ENCODE data around the gene CREB3L2. TPM values are rescaled to one million over a fixed set of nuclear protein-coding genes. Genes with fewer than 3 reads are reported as not detected.

CREB3L2 gene
- total and polyA plus RNA-seq, 2 of the 13 experiments (the other 11 are each of a cell fraction or from before 2014, with no cell fraction given), result 22.1 to 41.1 TPM

- 0 out of 2 replicates have a peak, but pooled peaks have one; percentile 14 for TF ChIP-seq ARID5B (CRISPR knock-in tag; IDR thresholded peaks at IDR 0.05)
- TF ChIP-seq MXD3 (CRISPR knock-in tag; IDR thresholded peaks at IDR 0.05), result no peak
- 0 out of 2 replicates have a peak, but pooled peaks have one; percentile 19 for TF ChIP-seq ZMYM2 (CRISPR knock-in tag; IDR thresholded peaks at IDR 0.05)
- no peak for TF ChIP-seq NBN (conservative IDR thresholded peaks at IDR 0.05)
- TF ChIP-seq ZNF124 (CRISPR knock-in tag; IDR thresholded peaks at IDR 0.05), result no peak
- TF ChIP-seq ZSCAN31 (CRISPR knock-in tag; IDR thresholded peaks at IDR 0.05; ENCODE audit: low read depth), result no peak
- TF ChIP-seq POGK (CRISPR knock-in tag; conservative IDR thresholded peaks at IDR 0.05), result no peak
- TF ChIP-seq ZNF646 (CRISPR knock-in tag; IDR thresholded peaks at IDR 0.05), result peak; percentile 95
- TF ChIP-seq TAF15 (IDR thresholded peaks at IDR 0.05; ENCODE audit: low read depth, low read length, poor library complexity, severe bottlenecking), result no peak
- TF ChIP-seq DZIP1 (CRISPR knock-in tag; IDR thresholded peaks at IDR 0.05), result no peak
- peak; percentile 95 for TF ChIP-seq ZBTB43 (CRISPR knock-in tag; conservative IDR thresholded peaks at IDR 0.05)
Measured at GRCh38 chr7:137893143-137893742, 108.6 kb downstream of the CREB3L2 start (continued).
